Neural progenitor cell (in vitro differentiated cells): ENCODE measurements around the gene CDK2AP2.

Experiments used
- EZH2 ChIP-seq: fragments of 200-600 bp; sonication (generic); IDR thresholded peaks from 2 replicates; pipeline ENCODE4 v1.6.1; 2017; ENCODE audit warnings: antibody characterized with exemption, mild to moderate bottlenecking, moderate library complexity
- EZH2phosphoT487 ChIP-seq: fragments of 200-600 bp; sonication (generic); IDR thresholded peaks from 2 replicates; pipeline ENCODE4 v1.6.1; 2017; ENCODE audit warnings: antibody characterized with exemption

DNA sequence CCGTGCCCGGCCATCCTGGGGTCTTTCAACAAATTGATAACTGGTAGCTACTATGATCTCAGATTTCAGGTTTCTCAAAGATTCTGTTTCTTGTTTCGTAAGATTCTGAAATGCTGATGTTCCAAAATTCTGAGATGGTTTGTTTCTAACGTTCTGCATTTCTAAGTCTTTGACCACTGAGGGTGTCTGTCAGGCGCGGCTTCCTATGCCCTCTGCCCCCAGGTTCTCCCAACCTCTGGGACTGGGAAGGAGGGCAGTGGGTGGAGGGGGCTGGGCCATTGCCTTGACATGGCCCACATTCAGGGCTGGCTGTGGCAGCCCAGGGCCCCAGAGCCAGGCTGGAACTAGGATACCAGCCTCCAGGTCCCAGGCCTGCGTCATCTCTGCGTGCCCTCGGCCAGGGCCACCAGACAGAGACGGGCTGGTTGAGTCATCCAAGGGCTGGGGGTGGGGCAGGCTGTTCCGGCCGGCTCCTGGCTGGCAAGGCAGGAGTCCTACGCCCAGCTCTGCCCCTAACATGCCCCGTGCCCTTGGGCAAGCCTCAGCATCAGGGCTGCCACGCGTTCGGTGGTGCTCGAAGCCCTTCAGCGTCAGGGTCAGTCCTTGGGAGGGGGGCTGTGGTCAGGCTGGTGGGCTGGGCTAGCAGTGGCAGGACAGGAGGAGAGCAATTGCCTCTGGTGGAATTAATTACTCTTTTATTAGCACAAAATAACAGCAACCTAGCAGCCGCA is 44.1 kb downstream of the CDK2AP2 start:
- no peak for TF ChIP-seq EZH2
- TF ChIP-seq EZH2phosphoT487, result no peak
